Osteoblast (primary cell): Measurements from ENCODE around the gene ADH1C. TPM values are rescaled to one million over a fixed set of nuclear protein-coding genes. Genes with fewer than 3 reads are reported as not detected.

Experiments used
- DNase-seq: peaks from one replicate; pipeline ENCODE4 v3.0.0; 2011; ENCODE audit warnings: low spot score, mixed read lengths; ENCODE audit not compliant: insufficient read length; ENCODE audit errors: missing footprints
- H2AFZ ChIP-seq: 2 replicates; pipeline ENCODE4 v1.6.0; 2011; ENCODE audit warnings: mild to moderate bottlenecking, low read length
- H3K27ac ChIP-seq: 2 replicates; pipeline ENCODE4 v1.5.1; 2011; ENCODE audit warnings: mild to moderate bottlenecking, low read depth, low read length, moderate library complexity
- H3K27me3 ChIP-seq: 2 replicates; pipeline ENCODE4 v1.6.0; 2012; ENCODE audit warnings: mild to moderate bottlenecking, control low read depth, inconsistent platforms, low read length, moderate library complexity; ENCODE audit not compliant: insufficient read depth
- H3K36me3 ChIP-seq: 2 replicates; pipeline ENCODE4 v1.5.1; 2011; ENCODE audit warnings: mild to moderate bottlenecking, low read length, control low read depth, moderate library complexity; ENCODE audit not compliant: insufficient read depth
- H3K4me1 ChIP-seq: 2 replicates; pipeline ENCODE4 v1.5.1; 2011; ENCODE audit warnings: mild to moderate bottlenecking, low read length, control low read depth, moderate library complexity; ENCODE audit not compliant: insufficient read depth
- H3K4me2 ChIP-seq: 2 replicates; pipeline ENCODE4 v1.6.0; 2011; ENCODE audit warnings: mild to moderate bottlenecking, low read length; ENCODE audit not compliant: insufficient read depth
- H3K4me3 ChIP-seq: fragments of 200-600 bp; sonication (generic); 3 replicates; pipeline ENCODE4 v1.5.1; 2012; ENCODE audit warnings: mild to moderate bottlenecking, low read length, inconsistent platforms; ENCODE audit not compliant: insufficient read depth
- H3K79me2 ChIP-seq: 2 replicates; pipeline ENCODE4 v1.6.0; 2012; ENCODE audit warnings: mild to moderate bottlenecking, low read length, control low read depth, inconsistent platforms; ENCODE audit not compliant: insufficient read depth
- H3K9me3 ChIP-seq: 2 replicates; pipeline ENCODE4 v1.5.1; 2011; ENCODE audit warnings: low read depth, low read length, control low read depth
- H4K20me1 ChIP-seq: 2 replicates; pipeline ENCODE4 v1.6.0; 2012; ENCODE audit warnings: mild to moderate bottlenecking, low read length, control low read depth; ENCODE audit not compliant: insufficient read depth
- CTCF ChIP-seq: IDR thresholded peaks from 2 replicates; pipeline ENCODE4 v1.5.1; 2011; ENCODE audit warnings: mild to moderate bottlenecking, low read depth, low read length, moderate library complexity; ENCODE audit errors: extremely low read depth
- total RNA-seq: library from RNA; depleted of rRNA; stranded (reverse); fragments of >200 nt; gene quantifications from 2 replicates; pipeline ENCODE4 v1.2.3, GENCODE V29; 2012

Gene ADH1C
- total RNA-seq, 1 donor: 0.72 TPM

DNA sequence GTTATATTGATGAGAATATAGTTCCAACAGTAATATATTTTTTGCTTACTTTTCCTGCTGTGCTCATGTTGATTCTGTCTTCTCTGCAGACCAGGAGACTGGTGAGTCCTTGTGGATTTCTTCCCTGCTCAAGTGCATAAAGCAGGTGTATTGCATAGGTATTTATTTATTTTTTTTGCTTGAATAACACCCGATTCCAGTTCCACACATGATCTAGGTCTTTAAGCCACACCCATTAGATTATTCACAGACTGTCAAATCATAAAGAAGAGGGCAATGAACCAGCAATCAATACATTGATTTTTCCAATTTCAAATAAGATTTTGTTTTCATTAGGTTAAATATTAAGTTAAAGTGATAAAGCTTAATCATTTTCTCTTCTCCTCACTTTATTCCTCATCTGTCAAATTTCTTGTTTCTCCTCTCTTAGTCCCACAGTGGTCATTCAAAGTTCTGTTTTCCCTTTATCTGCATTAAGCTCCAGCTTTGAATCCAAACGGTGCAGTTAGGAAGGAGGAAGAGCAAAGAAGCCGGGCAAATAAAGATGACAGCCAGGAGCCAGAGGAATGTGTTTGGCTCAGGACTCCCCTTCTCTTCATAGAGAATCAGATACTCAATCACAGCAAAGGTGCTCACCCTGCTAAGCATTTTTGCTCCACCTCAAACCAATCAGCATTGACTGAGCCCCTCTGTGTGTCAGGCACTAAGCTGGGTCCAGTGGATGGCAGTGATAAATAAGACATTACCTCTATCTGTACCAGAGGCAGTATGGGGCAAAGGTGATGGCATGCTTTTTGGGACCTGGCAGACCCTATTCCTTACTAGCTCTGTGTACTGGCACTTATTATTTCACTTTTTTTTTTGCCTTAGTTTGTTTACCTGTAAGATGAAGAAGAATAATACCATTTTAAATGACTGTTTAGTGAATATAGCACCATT, 61.4 kb downstream of the ADH1C start, which contains the start of gene ADH1A:
Gene ADH1A, minus strand, starts transcription at position 138 of the 939 bp plus-strand sequence. Its CDS starts 71 bp downstream, at position 67.
- Histone ChIP-seq H3K4me2 (no peak within 1 kb of the TSS), H3K27ac (no peak within 1 kb of the TSS), H3K9me3 (no peaks in the 10 kb centered on the region), H3K79me2 (no peaks in the 10 kb centered on the region), H3K4me1 (no peaks in the 10 kb centered on the region), H2AFZ (no peak within 1 kb of the TSS), H3K36me3 (no peaks in the 10 kb centered on the region), H3K27me3 (no peaks in the 10 kb centered on the region), H4K20me1 (no peaks in the 10 kb centered on the region), H3K4me3 (no peak within 1 kb of the TSS)
- TF ChIP-seq CTCF: no peak
- DNase-seq: no peak

Other genes with a start within 250 kb of the ADH1C start
- not detected in 2 replicates for gene ADH4, start 208.4 kb downstream of the ADH1C start, total RNA-seq
- gene ADH6, start 133.5 kb downstream of the ADH1C start, total RNA-seq: not detected in 2 replicates
- not detected in 2 replicates for gene ADH1A, start 61.8 kb downstream of the ADH1C start, total RNA-seq
- 0.59 and 0.72 TPM in 2 replicates for gene ADH1B, start 31.3 kb downstream of the ADH1C start, total RNA-seq
- gene ADH7, start 82.6 kb upstream of the ADH1C start, total RNA-seq: not detected in 2 replicates
- not detected in 2 replicates for gene C4orf17, start 158.3 kb upstream of the ADH1C start, total RNA-seq
- 4.7 and 14.5 TPM in 2 replicates for gene TRMT10A, start 211.3 kb upstream of the ADH1C start, total RNA-seq
- gene MTTP, start 222.1 kb upstream of the ADH1C start, total RNA-seq: 0.29 TPM in 1 of 2 replicates, not detected in the other